GM12864 (cell line): ENCODE results near the gene WDCP.
"Not testable (repeated sequence)": the region's sequence is repeated elsewhere in the genome, so short reads cannot be mapped to it uniquely, and the experiment has no call there.

ENCODE experiments used
- DNase-seq: peaks from one replicate; pipeline ENCODE4 v3.0.0-alpha.2; 2011; ENCODE audit warnings: low read depth
- H3K4me3 ChIP-seq: 2 replicates; pipeline ENCODE4 v1.5.1; 2011; ENCODE audit warnings: mild to moderate bottlenecking, low read depth, low read length, control low read depth
- TF ChIP-seq, protein P1 (sequence below): IDR thresholded peaks from 2 replicates; pipeline ENCODE4 v1.5.1; 2011; ENCODE audit warnings: low read depth, mild to moderate bottlenecking, moderate library complexity, low read length, control low read depth, inconsistent platforms; ENCODE audit errors: missing control alignments

WDCP gene, protein sequence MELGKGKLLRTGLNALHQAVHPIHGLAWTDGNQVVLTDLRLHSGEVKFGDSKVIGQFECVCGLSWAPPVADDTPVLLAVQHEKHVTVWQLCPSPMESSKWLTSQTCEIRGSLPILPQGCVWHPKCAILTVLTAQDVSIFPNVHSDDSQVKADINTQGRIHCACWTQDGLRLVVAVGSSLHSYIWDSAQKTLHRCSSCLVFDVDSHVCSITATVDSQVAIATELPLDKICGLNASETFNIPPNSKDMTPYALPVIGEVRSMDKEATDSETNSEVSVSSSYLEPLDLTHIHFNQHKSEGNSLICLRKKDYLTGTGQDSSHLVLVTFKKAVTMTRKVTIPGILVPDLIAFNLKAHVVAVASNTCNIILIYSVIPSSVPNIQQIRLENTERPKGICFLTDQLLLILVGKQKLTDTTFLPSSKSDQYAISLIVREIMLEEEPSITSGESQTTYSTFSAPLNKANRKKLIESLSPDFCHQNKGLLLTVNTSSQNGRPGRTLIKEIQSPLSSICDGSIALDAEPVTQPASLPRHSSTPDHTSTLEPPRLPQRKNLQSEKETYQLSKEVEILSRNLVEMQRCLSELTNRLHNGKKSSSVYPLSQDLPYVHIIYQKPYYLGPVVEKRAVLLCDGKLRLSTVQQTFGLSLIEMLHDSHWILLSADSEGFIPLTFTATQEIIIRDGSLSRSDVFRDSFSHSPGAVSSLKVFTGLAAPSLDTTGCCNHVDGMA

DNA sequence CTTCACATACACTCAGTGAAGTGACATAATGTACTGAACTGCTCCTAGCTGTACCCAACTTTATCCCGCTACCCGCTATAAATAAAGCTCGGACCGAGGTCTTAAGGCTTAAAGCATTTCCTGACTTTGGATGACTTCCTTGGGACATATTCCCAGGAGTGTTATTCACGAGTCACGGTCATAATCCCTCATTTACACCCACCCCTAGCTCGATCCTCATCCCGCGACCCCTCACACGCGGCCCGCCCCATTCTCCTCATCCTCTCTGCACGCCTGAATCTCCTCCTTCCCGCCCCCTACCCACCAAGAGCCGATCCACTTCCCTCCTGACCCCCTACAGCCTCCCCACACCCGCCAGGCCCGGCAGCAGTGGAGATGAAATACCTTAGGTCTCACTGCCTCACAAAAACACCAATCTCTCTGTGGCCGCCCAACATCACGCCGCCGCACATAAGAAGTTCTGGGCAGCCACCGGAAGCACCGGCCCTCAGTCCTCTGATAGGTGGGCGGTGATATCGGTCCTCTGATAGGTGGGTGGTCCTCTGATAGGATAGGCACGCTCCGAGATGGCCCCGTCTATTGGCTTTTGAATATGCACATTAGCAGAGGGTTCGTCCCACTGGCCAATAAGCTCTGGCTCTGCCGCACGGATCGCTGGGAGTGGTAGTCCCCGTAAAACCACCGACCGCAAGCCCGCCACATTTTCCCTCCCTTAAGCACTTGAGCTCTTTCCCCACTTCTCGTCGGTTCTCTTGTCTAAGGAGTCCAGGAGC lies at the start of gene WDCP:
WDCP (minus strand) TSS at position 462 of the 773 bp plus-strand sequence. CDS start 7,897 bp downstream, outside the sequence.
- peak; percentile 98 for DNase-seq
- peak within 1 kb of the TSS; percentile 78 for H3K4me3 ChIP-seq
- TF ChIP-seq, protein P1, sequence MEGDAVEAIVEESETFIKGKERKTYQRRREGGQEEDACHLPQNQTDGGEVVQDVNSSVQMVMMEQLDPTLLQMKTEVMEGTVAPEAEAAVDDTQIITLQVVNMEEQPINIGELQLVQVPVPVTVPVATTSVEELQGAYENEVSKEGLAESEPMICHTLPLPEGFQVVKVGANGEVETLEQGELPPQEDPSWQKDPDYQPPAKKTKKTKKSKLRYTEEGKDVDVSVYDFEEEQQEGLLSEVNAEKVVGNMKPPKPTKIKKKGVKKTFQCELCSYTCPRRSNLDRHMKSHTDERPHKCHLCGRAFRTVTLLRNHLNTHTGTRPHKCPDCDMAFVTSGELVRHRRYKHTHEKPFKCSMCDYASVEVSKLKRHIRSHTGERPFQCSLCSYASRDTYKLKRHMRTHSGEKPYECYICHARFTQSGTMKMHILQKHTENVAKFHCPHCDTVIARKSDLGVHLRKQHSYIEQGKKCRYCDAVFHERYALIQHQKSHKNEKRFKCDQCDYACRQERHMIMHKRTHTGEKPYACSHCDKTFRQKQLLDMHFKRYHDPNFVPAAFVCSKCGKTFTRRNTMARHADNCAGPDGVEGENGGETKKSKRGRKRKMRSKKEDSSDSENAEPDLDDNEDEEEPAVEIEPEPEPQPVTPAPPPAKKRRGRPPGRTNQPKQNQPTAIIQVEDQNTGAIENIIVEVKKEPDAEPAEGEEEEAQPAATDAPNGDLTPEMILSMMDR = no peak

DNA sequence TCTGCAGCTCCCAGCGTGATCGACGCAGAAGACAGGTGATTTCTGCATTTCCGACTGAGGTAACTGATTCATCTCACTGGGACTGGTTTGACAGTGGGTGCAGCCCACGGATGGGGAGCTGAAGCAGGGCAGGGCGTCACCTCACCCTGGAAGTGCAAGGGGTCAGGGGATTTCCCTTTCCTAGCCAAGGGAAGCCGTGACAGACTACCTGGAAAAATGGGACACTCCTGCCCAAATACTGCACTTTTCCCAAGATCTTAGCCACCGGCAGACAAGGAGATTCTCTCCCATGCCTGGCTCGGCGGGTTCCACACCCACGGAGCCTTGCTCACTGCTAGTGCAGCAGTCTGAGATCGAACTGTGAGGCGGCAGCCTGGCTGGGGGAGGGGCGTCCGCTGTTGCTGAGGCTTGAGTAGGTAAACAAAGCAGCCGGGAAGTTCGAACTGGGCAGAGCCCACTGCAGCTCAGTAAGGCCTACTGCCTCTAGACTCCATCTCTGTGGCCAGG lies 48.0 kb upstream of the WDCP start:
- DNase-seq, H3K4me3 ChIP-seq: not testable (repeated sequence)

DNA sequence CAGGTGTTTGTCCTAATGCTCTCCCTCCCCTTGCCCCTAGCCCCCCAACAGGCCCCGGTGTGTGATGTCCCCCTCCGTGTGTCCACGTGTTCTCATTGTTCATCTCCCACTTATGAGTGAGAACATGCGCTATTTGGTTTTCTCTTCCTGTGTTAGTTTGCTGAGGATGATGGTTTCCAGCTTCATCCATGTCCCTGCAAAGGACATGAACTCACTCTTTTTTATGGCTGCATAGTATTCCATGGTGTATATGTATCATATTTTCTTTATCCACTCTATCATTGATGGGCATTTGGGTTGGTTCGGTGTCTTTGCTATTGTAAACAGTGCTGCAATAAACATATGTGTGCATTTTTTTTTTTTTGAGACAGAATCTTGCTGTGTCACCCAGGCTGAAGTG lies 46.1 kb upstream of the WDCP start:
- H3K4me3 ChIP-seq, DNase-seq: not testable (repeated sequence)

DNA sequence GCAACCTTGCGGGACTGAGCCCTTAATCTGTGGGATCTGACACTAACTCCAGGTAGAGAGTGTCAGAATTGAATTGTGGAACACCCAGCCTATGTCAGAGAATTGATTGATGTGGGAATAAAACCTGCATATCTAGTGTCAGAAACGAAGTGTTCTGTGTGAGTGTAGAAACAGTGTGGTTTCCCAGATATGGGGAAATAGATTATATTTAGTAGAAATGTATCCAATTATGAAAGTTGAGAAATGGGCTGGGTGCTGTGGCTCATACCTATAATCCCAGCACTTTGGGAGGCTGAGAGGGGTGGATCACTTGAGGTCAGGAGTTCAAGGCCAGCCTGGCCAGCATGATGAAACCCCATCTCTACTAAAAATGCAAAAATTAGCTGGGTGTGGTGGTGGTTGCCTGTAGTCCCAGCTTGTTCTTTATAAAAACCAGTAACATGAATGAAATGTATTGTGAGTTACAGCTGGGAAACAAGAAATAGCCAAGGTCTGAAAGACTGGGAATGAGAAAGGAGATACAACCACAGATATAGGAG lies 41.7 kb upstream of the WDCP start:
- TF ChIP-seq, protein P1 = no peak
- no peak for DNase-seq
- H3K4me3 ChIP-seq = no peak overlapping the region

DNA sequence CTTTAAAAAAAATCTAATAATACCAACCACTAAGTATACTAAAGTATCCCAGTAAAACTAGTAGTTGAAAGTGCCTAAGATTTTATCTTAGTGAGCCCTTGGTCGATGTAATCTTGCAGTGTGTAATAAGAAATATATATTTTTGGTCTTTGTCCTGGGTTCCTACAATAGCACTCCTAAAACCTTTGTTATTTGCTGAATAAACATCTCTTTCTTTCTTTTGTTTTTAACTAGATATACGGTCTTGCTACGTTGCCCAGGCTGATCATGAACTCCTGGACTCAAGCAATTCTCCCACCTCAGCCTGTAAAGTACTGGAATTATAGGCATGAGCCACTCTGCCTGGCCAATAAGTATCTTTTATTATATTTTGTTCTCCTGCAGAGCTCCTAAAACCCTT lies 39.8 kb upstream of the WDCP start:
- TF ChIP-seq, protein P1 = no peak
- no peak for DNase-seq
- no peak overlapping the region for H3K4me3 ChIP-seq

DNA sequence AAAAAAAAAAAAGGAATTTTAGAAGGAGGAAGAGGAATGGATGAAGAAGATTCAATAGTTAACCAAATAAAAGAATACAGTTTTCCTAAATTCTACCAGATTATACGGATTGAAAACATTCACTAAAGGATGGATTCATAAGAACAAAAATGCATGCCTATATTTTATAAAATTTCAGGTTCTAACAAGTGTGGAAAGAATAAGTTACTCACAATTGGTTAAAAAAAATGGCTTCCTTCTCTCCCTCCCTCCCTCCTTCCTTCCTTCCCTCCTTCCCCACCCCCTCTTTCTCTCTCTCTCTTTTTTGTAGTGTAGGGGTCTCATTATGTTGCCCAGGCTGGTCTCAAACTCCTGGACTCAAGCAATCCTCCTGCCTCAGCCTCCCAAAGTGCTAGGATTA lies 39.0 kb upstream of the WDCP start:
- TF ChIP-seq, protein P1 = no peak
- no peak for DNase-seq
- H3K4me3 ChIP-seq = no peak overlapping the region

DNA sequence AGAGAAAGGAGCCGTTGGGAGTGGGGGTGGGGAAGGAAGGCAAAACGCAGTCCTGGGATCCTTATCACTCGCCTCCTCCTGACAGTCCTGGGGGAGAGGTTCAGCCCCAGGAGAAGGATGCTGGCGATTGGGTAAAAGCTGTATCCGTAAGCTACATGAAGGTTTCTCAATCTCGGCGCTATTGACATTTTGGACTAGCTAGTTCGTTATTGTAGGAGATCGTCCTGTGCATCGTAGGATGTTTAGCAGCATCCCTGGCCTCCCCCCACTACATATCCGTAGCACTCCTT lies 38.0 kb upstream of the WDCP start:
- TF ChIP-seq, protein P1 = no peak

More for the DNA sequence above, 38.0 kb upstream of the WDCP start:
- peak overlapping the region; percentile 65 for H3K4me3 ChIP-seq
- no peak for DNase-seq
